ENCODE results near the gene RPAP2.
A peak's percentile ranks its signal among the peaks of the same experiment; 100 is the strongest.
"Not testable (repeated sequence)": the region's sequence is repeated elsewhere in the genome, so short reads cannot be mapped to it uniquely, and the experiment has no call there.

RPAP2 gene

DNA sequence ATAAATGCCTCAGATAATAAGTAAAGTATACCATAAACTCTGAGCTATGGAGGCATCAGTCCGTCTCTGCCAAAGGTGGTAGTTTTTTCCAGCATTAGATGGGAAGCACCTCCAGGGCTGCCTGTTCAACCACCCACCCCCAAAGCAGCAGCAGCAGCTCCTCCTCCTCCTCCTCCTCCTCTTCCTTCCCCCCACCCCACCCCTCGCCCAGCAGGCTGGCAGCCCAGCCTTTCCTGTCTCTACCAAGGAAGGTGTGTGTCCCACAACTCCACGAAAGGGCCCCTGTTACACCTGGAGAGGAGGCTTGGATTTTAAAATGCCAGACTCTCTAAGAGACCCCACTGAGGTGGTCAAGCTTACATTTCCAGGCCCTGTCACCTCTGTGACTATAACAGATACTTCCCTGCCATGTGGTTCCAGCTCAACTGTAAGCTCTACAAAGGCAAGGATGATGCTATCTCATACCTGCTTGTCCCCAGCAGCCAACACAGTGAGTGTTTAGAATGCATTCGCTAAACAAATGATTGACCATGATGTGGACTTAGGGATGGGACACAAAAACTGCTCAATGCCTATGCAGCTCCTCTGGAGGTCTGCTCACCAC lies 111.2 kb downstream of the RPAP2 start:
- H3K4me3 ChIP-seq (replicated peaks; ENCODE audit: low read depth, low read length), result no peak overlapping the region
- DNase-seq (ENCODE audit: low read depth), result no peak
- TF ChIP-seq, protein P1, sequence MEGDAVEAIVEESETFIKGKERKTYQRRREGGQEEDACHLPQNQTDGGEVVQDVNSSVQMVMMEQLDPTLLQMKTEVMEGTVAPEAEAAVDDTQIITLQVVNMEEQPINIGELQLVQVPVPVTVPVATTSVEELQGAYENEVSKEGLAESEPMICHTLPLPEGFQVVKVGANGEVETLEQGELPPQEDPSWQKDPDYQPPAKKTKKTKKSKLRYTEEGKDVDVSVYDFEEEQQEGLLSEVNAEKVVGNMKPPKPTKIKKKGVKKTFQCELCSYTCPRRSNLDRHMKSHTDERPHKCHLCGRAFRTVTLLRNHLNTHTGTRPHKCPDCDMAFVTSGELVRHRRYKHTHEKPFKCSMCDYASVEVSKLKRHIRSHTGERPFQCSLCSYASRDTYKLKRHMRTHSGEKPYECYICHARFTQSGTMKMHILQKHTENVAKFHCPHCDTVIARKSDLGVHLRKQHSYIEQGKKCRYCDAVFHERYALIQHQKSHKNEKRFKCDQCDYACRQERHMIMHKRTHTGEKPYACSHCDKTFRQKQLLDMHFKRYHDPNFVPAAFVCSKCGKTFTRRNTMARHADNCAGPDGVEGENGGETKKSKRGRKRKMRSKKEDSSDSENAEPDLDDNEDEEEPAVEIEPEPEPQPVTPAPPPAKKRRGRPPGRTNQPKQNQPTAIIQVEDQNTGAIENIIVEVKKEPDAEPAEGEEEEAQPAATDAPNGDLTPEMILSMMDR (IDR thresholded peaks at IDR 0.05; ENCODE audit: low read length, missing control alignments), result no peak

DNA sequence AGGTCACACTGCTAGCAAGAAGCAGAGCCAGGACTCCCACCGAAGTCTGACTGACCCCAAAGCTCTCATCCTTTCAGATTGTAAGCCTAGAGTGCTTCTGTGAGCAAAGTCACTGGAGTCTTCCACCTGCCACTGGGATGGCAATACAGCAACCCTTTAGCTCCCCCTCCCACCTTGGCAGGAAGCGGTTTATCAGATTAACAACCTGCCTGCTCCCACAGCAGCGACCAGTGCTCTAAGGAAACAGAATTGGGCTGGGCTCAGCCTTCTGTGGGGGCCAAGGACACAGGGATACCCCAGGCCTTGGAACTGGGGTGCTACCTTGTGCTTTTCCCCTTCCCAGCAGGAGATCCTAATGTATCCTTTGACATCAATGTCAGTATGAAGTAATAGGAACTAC lies 111.8 kb downstream of the RPAP2 start:
- DNase-seq (ENCODE audit: low read depth), result no peak
- TF ChIP-seq, protein P1 (IDR thresholded peaks at IDR 0.05; ENCODE audit: low read length, missing control alignments), result no peak
- no peak overlapping the region for H3K4me3 ChIP-seq (replicated peaks; ENCODE audit: low read depth, low read length)

DNA sequence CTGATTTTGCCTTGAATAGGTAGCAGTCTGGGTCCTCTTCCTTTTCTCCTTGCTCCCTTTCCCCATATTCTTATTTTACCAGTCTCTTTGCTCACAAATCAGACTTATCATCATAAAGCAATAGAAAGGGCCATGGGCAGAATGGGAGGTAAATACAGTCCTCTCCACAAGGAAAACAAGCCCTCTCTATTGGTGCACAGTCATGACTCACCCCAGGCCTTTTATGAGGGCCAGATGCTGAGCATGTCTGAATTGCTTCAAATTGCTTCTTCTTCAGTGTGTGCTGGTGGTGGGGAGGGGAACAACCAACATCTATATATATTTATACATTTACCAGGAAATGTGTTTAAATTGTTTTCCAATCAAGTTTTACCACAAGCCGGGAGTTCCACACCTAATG lies 112.7 kb downstream of the RPAP2 start:
- TF ChIP-seq, protein P1 (IDR thresholded peaks at IDR 0.05; ENCODE audit: low read length, missing control alignments), result no peak
- peak; percentile 42 for DNase-seq (ENCODE audit: low read depth)
- H3K4me3 ChIP-seq (replicated peaks; ENCODE audit: low read depth, low read length), result no peak overlapping the region

DNA sequence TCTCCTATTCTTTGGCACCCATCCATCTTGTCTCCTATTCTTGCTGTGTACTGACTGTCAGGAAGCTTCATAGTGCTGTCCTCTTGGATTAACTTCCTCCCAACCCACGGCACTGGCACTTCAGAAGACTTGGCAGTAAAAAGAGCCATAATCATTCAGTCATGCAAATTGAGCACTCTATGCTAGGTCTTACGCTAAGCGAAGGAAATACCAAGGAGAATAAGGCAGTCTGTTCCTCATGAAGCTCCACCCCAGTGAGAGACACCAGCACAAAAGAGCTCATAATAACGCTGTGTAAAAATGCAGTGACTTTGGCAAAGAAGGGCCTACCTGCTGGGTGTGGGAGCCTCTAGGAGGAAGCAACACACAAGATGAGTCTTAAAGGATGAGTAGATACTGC lies 120.8 kb downstream of the RPAP2 start:
- TF ChIP-seq, protein P1 (IDR thresholded peaks at IDR 0.05; ENCODE audit: low read length, missing control alignments), result no peak

DNA sequence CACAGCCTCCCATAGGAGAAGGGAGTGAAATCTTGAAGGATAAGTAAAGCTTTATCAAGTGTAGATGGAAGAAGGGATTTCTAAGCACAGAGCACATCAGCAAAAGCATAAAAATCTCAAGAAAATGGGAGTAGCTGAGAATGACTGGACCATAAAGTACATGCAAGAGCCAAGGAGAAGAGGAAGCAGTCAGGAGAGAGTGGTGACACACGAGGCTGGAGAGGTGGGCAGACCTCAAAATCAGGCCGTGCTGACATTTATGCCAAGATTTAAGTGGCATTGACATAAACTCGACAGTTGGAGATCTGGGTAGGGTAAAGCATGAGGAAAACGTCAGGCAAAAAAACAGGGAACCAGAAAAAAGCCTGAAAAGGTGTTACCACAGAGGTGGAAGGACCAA lies 125.5 kb downstream of the RPAP2 start:
- DNase-seq (ENCODE audit: low read depth), result no peak
- TF ChIP-seq, protein P1 (IDR thresholded peaks at IDR 0.05; ENCODE audit: low read length, missing control alignments), result no peak
- H3K4me3 ChIP-seq (replicated peaks; ENCODE audit: low read depth, low read length), result no peak overlapping the region

More for the DNA sequence above, 120.8 kb downstream of the RPAP2 start:
- DNase-seq (ENCODE audit: low read depth), result no peak
- H3K4me3 ChIP-seq (replicated peaks; ENCODE audit: low read depth, low read length), result no peak overlapping the region

DNA sequence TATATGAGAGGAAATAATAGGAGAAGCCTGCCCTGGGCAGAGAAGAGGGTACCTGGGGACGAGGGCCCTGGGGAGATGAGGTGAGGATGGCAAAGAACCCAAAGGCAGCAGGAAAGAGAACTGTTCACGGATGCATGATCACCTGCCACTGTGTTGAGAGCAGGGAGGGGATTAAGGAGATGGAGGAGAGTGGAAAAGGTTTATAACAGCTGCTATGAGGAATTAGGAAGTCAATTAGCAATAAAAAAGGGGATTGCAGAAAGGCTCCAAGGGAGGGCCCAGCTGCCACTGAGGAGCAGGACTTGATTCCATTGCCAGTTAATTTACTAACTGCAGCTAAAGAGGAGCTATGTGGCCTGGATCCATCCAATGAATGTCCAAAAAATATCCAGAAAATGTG lies 126.8 kb downstream of the RPAP2 start:
- no peak overlapping the region for H3K4me3 ChIP-seq (replicated peaks; ENCODE audit: low read depth, low read length)
- no peak for DNase-seq (ENCODE audit: low read depth)
- TF ChIP-seq, protein P1 (IDR thresholded peaks at IDR 0.05; ENCODE audit: low read length, missing control alignments), result no peak

DNA sequence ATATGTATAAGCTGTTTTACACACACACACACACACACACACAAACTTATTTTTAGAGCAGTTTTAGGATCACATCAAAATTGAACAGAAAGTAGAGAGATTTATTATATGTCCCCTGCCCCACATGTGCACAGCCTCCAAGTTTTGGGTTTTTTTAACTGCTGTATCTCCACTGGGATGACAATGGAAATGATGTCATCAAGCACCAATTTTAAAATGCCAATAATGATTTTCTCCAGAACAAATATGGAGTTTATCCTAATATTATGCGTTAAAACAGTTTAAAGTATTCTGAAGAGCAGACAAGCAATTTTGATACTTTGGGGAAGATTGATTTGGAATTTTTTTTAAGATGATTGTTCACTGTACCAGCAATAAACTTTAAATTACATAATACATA lies 131.2 kb downstream of the RPAP2 start:
- DNase-seq (ENCODE audit: low read depth), result no peak
- TF ChIP-seq, protein P1 (IDR thresholded peaks at IDR 0.05; ENCODE audit: low read length, missing control alignments), result no peak
- H3K4me3 ChIP-seq (replicated peaks; ENCODE audit: low read depth, low read length), result no peak overlapping the region

DNA sequence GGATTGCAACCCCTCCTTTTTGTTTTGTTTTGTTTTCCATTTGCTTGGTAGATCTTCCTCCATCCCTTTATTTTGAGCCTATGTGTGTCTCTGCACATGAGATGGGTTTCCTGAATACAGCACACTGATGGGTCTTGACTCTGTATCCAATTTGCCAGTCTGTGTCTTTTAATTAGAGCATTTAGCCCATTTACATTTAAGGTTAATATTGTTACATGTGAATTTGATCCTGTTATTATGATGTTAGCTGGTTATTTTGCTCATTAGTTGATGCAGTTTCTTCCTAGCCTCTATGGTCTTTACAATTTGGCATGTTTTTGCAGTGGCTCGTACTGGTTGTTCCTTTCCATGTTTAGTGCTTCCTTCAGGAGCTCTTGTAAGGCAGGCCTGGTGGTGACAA lies 135.7 kb downstream of the RPAP2 start:
- H3K4me3 ChIP-seq (replicated peaks; ENCODE audit: low read depth, low read length); DNase-seq (ENCODE audit: low read depth): not testable (repeated sequence)

Data from fibroblast of pulmonary artery (primary cell).